SK-N-MC (cell line): ENCODE results near the gene RALGPS1.

Source experiments
- EZH2 ChIP-seq: fragments of 200-600 bp; sonication (generic); IDR thresholded peaks from one replicate; pipeline ENCODE4 v1.6.1; 2017; ENCODE audit warnings: antibody characterized with exemption
- FOXP2 ChIP-seq: optimal IDR thresholded peaks from 2 replicates; pipeline ENCODE3; 2011; ENCODE audit warnings: mild to moderate bottlenecking, moderate library complexity; ENCODE audit not compliant: insufficient read depth; ENCODE audit errors: extremely low read length, control extremely low read depth
- POLR2AphosphoS5 ChIP-seq: IDR thresholded peaks from 2 replicates; pipeline ENCODE4 v1.6.1; 2012; ENCODE audit warnings: mild to moderate bottlenecking, low read depth, low read length, borderline replicate concordance

- TF ChIP-seq POLR2AphosphoS5 (no peak), EZH2 (no peak), FOXP2 (no peak)
Observed at GRCh38 chr9:127175319-127175715, 260.7 kb downstream of the RALGPS1 start.
